MV-4-11 (cell line): Measurements from ENCODE around the gene ALG2.
"Not testable (repeated sequence)": the region's sequence is repeated elsewhere in the genome, so short reads cannot be mapped to it uniquely, and the experiment has no call there.

ENCODE experiments used
- DNase-seq: peaks from one replicate; lab custom pipeline; 2025; lab: John Stamatoyannopoulos, UW

ALG2 gene

GRCh38 chr9:99237849-99238248 is 16.1 kb upstream of the ALG2 start:
- DNase-seq: not testable (repeated sequence)

- no peak for DNase-seq
Observed at GRCh38 chr9:99237356-99237755, 15.6 kb upstream of the ALG2 start.

GRCh38 chr9:99235926-99236634 is 14.3 kb upstream of the ALG2 start:
- DNase-seq: no peak

GRCh38 chr9:99235069-99235468 is 13.3 kb upstream of the ALG2 start:
- no peak for DNase-seq

- no peak for DNase-seq
Observed at GRCh38 chr9:99234618-99235017, 12.9 kb upstream of the ALG2 start.

GRCh38 chr9:99231711-99232110 is 10.0 kb upstream of the ALG2 start:
- peak; percentile 15 for DNase-seq

- no peak for DNase-seq
Observed at GRCh38 chr9:99230206-99230605, 8.5 kb upstream of the ALG2 start.

- DNase-seq: no peak
Observed at GRCh38 chr9:99226054-99226453, 4.3 kb upstream of the ALG2 start.

- no peak for DNase-seq
Observed at GRCh38 chr9:99224445-99224844, 2.7 kb upstream of the ALG2 start.

GRCh38 chr9:99222416-99223270 is 901 bp upstream of the ALG2 start:
- no peak for DNase-seq

GRCh38 chr9:99221266-99221620 is 499 bp downstream of the ALG2 start:
- peak; percentile 30 for DNase-seq

- DNase-seq: no peak
Observed at GRCh38 chr9:99220011-99220410, 1.7 kb downstream of the ALG2 start.

- no peak for DNase-seq
Observed at GRCh38 chr9:99216073-99216472, 5.7 kb downstream of the ALG2 start.

- peak; percentile 27 for DNase-seq
Observed at GRCh38 chr9:99213197-99213596, 8.5 kb downstream of the ALG2 start.

- DNase-seq: no peak
Observed at GRCh38 chr9:99211746-99212145, 10.0 kb downstream of the ALG2 start.

- peak; percentile 58 for DNase-seq
Observed at GRCh38 chr9:99210572-99210971, 11.2 kb downstream of the ALG2 start.

GRCh38 chr9:99201603-99202002 is 20.1 kb downstream of the ALG2 start:
- DNase-seq: no peak

- DNase-seq: no peak
Observed at GRCh38 chr9:99199938-99200539, 21.7 kb downstream of the ALG2 start.

GRCh38 chr9:99197987-99198386 is 23.8 kb downstream of the ALG2 start:
- no peak for DNase-seq

- DNase-seq: no peak
Observed at GRCh38 chr9:99197124-99197630, 24.6 kb downstream of the ALG2 start.

GRCh38 chr9:99196484-99196883 is 25.3 kb downstream of the ALG2 start:
- not testable (repeated sequence) for DNase-seq

- DNase-seq: no peak
Observed at GRCh38 chr9:99193466-99193821, 28.3 kb downstream of the ALG2 start.
